HG02642 (cell line): ENCODE data around the gene HOXB4.

ENCODE experiments used
- ATAC-seq: cut with Tn5 transposase; IDR thresholded peaks from one replicate; pipeline ENCODE4 v1.9.1; 2021; ENCODE audit warnings: mild to moderate bottlenecking; ENCODE audit not compliant: unreplicated experiment, poor library complexity

Gene HOXB4

DNA sequence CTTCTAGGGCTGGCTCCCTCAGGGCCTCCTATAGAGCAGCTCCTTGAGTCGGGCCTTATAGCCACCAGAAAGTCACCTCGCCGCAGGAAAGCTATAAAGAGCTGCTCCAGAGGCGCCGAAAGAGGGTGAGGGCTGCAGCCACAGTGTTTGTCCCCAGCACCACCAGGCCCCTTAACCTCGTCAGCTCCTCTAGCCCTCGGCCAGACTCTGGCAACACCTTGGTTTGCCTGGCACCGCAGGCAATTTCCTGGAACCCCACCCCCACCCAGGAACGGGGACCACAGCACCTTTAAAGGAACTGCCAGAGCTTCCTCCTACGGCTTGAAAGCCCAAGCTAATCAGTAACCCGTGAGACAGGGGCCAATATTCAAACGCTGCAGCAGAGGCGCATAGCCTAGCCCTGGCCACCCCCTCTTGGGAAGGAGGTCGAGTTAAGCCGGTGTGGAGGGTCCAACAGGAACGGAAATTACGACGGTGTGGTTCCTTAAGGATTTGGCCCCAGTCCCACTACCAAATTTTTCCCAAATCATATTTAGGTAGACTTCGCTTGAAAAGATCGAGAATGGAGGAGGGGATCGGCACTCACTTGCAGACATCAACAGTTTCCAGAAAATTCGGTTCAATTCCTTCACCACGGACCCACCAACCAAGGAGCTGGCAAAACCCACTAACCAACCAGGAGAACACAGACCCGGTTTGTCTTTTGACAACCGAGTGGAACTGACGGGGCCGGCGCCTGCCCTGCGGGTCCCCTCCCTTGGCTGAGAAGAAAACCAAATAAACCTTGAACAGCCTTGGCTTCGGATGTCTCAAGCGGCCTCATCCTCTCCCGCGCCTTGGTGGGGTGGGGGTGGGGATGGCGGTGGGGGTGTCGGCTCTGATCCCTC is 23.6 kb upstream of the HOXB4 start:
- ATAC-seq = no peak

DNA sequence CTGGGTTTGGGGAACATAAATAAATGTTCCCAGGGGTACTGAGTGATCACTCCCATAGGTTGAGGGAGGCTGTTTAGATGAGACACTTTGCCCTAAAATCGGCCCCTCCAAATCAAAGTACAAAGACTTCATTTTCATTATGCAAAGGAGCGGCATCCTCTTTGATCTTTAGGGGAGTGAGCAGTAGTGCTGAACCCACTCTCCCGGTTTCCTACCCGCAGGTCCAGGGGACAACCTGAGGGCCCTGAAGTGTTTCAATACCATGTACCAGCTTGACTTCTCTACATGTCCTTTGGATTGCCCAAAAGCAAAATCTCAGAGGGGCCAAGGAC is 23.0 kb upstream of the HOXB4 start:
- ATAC-seq = no peak

DNA sequence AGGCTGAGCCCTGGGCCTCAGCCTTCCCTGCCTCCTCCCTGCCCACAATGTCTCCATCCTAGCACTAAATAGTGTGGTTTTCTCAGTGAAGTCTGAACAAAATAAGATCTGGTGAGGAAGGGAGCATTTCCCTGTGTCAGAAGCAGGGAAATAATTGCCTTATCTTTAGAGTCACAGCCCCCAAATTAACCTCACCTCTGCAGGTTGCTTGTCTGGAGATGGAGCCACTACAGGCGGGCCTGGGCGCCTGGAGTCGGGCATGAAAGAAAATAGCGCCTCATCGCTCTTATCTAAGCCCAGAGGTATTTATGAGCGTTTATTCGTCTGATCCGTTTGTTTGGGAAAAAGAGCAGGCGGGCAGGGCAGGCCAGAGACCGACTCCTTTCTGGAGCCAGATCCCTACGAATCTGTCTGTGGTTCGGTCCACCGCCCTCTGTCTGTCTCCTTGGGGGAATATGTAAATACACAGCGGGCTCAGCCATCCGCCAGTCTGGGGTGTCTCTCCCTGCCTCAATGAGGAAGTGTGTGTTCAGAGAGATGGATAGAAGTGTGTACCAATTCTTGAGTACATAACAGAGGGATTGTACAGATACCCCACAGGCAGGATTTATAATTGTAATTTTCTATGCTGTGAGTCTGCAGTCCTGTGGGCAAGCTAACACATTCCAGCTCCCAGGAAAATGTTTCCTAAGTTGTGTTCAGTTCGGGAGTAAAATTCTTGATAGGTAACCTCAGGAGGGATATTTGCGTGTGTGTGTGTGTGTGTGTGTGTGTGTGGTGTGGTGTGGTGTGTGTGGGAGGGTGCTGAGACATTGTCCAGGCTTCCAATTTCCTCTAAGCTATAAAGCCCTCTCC is 22.3 kb upstream of the HOXB4 start:
- no peak for ATAC-seq

DNA sequence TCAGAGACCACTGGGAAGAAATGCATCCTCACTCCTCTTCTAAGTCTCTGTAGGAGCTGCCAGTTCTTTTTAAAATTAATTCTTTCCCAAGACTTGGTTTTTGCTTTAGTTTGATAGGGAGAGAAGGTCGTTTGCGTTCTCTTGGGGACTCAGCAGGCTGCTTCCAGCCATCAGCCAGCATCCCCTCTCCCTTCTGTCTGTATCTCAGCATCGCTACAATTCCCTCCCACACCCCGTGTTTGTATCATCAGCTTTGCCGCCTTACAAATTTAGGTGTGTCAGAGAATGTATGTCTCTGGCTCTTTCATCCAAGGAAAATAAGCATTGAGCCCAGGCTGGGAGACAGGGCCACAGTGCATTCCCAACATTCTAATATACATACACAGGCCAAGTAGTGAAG is 21.2 kb upstream of the HOXB4 start:
- no peak for ATAC-seq

DNA sequence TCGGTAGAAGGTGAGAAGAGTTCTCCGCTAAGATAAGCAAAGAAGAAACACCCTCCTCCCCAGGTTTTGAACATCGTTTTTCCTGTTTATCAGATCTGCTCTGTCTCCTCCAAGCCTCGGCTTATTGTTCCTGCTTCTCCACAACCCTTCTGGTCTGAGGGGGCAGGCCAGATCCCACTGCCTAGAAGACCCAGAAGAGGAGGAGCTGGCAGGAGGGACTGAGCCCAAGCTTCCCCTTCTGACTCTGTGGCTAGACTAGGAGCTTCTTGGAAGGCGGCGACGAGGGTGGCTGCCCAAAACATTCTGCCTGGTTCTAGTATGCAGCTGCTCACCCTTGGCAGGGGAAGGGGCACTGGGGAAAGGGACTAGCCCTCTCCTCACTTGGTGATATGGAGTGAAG is 20.6 kb upstream of the HOXB4 start:
- ATAC-seq = no peak

DNA sequence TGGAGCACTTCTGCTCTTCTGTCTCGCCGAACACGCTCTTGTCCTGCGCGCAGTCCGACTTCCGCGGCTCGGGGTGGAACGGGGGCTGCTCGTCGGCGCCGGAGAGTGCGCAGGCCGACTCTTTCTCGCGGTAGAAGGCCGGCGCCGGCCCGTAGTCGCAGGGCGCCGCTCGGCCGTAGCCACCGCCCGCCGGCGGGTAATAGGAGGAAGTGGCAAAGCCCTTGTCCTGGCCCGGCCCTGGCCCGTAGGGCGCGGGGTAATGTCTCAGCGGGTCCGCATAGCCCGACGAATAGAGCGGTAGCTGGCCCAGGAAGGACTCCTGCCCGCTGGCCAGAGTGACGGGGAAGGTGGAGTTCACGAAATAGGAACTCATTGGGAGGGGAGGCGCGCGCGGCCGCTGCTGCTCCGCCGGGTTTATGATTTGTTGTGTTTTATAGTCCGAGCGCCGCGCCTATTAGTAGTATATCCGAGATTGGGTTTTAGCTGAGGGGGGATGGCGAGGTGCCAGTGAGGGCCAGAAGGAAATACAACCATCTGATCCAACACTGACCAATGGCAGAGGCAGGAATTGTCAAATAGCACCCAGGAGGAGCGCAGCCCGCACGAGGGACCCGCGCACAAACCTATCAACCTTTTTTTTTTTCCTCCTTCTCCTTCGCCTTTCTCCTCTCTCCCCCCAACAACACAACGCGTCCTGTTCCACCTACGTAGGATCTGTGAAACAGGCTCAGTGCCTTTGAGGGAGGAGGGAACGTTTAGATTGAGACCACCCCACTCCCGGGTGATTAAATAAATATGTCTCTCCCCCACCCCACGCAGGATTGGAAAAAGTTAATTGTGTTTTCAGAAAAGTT is 19.9 kb upstream of the HOXB4 start:
- no peak for ATAC-seq

DNA sequence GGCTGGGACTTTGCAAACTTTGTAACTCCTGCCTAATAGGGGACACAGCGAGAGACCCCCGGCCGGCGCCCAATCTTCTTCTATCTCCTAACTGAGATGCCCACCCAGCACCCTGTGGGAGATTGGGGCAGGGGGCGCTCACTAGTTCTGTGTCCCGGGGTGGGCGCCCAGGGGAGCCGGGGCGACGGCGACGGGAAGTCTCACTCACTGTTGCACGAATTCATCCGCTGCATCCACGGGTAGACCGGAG is 19.3 kb upstream of the HOXB4 start:
- ATAC-seq = no peak

DNA sequence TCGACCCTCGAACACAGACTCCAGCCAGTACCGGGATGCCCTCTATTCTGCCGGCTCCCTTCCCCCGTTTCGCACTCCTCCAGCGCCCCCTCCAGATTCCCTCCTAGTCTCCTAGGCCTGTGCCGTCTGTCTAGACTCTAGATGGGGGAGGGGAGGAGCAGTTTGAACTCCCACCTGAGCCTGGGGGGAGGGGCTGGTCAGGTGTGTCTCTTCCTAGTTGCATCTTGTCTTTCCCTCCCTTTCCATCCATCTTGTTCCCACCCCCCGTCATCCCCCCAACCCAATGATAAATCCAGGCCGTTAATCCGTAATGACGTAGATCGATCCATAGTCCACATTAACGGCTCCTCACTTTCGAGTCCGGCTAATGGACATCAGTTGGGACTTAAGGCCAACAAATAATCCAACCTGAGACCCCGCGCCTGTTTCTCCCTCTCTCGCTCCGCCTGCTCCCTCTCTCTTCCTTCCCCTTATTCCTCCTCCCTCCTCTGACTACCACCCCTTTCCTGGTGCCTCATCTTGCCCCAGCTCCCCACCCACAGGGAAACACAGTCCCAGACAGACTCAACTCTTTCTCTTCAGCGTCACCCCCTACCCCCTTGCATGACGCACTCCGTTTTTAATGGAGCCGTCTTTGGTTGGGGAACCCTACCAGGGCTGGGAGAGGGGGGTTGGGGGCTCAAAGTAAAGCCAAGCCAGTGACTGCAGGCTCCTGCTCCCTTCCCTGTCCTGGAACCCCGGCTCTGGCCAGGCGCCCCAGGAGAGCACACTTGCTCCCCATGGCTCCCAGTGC is 18.8 kb upstream of the HOXB4 start:
- ATAC-seq = no peak

DNA sequence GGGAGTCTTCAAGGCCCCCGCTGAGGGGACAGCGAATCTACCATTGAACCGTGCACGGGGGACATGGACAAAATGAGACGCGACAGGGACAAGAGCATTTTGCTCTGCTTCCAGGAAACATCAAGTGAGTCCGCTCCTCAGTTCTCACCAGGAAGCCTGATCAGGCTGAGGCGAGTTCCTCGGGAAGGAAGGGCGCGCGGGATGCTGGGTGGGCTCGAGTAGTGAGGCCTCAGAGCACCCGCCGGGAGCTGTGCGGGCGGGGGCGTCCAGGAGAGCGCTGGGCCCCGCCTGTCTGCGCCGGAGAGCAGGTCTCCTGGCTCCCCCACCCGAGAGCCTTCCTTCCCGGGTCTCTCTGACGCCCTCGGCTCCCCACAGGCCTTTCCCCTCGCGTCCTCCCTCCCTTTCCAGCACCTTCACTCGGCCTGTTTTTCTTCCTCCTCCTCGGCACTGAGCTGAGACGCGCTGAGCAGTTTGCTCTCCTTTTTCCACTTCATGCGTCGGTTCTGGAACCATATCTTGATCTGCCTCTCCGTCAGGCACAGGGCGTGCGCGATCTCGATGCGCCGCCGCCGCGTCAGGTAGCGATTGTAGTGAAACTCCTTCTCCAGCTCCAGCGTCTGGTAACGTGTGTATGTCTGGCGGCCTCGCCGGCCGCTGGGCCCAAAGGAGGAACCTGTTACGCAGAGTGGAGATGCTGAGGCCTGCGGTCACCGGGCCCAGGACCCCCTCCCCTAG is 18.0 kb upstream of the HOXB4 start:
- no peak for ATAC-seq

DNA sequence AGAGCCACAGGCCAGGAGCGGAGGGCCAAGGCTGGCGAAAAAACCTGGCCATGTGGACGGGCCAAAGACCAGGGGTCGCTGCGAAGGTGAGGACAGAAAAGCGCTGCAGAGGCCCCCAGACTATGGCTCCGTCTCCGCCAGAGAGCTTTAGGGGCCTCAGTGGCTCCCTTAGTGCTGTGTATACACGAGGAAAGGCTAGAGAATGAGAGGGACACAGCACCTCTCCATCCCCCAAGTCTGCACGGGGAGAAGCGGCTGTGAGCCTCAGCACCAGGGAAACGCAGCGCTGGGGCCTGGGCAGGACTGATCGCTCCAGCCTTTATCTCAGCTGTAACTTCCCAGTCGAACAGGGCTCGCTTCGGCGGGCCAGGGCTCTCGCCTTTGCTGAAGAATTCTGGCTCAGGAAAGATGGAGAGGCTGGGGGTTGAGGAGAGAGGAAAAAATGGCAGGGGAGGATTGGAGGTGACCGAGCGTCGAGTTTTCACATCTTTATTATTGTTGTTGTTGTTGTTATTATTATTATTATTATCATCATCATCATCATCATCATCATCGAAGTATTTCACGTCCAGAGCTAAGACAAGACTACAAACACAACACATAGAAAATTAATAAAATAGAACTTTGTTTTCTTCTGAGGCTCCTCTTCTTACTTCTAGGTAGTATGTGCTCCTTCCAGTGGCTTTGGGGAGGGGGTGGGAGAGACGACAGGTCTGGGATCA is 17.3 kb upstream of the HOXB4 start:
- no peak for ATAC-seq

DNA sequence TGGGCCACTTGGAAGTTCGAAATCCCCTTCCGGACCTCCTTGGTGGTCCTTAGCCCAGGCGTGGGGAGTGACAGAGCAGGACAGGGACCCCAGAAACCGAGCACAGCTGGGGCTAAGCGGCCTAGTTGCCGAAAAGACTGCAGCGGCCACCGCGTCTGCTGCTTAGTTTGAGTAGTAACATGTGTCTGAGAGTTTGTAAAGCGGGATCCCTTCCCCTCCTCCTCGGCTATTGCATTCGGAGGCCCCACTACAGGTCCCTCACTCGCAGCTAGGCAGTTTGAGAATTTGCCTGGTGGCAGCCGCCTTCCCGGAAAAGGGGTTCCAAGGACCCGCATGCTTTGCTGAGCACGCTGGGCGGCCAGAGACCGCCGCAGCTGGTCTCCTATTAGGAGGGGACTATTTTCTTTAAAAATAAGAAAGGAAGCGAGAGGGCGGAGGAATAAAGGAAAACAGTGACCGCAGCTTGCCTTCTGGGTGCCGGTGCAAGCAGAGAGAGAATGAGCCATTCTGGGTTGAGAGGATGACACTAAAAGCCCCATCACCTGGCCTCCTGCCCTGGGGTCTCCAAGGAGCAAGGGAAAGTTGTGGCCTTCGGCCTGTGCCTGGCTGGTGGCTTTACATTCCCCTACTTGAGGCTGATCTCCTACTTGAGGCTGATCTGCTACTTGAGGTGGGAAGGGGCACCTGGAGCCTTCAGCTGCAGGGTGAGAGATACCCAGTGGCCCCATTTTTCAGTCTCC is 16.6 kb upstream of the HOXB4 start:
- ATAC-seq = no peak

DNA sequence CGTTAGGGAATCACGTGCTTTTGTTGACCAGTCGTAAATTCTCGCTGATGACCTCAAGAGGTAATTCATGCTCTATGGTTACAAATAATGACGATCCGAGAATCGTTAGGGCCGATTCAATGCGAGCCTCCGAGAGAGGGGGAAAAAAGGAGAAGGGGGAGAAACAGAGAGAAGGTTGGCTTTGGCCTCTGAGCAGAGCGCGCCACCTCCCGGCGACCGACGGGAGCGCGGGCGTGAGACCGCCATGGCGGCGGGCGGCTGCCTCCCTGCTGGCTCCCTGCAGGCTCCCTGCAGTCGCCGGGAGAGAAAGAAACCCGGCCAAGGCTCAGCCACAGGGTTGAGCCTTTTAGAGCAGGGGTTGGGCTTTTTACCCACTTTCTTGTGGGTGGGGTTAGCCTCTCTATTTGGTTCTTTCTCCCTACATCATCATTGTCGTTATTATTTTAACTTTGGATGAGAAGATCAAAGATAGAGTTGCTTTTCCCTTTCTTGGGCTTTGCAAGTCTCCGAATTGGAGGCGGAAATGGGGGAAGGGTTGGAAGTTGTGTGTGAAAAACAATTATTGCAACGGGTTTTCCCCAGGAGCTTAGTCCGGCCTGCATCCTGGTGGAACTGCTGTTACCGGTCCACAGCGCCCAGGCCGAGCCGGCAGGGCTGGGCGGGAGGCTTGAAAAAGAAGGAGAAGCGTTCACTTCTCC is 15.8 kb upstream of the HOXB4 start:
- ATAC-seq = peak; percentile 34

DNA sequence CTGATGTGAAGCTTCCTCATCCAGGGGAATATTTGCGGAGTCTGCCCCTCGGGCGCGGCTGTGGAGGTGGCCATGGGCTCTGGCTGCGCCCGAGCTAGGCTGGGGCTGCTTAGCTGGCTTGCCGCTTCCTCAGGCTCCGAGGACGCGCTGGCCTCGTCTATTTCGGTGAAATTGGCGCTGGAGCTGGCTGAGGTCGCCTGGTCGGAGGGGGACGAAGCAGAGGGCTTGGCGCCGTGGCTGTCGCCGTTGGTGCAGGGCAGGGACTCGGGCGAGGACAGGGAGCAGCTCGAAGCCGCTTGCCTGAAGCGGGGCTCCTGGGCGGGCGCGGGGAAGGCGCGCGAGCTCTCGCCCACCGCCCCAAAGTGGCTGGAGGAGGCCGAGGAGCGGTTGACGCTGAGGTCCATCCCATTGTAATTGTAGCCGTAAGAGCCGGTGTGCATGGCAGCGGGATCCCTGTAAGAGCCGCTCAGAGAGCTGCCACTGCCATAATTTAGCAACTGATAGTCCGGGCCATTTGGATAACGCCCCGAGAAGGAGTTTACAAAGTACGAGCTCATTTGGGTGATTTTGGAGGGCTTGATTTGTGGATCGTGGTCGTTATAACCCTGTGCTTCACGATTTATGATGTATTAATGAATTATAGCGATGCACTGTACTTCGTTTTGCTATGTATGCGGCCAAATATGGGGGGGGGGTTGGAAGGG is 15.1 kb upstream of the HOXB4 start, which contains the start of gene HOXB5:
Gene HOXB5, minus strand, starts transcription at position 654 of the 704 bp plus-strand sequence. Its CDS starts 97 bp downstream, at position 557.
- no peak for ATAC-seq

DNA sequence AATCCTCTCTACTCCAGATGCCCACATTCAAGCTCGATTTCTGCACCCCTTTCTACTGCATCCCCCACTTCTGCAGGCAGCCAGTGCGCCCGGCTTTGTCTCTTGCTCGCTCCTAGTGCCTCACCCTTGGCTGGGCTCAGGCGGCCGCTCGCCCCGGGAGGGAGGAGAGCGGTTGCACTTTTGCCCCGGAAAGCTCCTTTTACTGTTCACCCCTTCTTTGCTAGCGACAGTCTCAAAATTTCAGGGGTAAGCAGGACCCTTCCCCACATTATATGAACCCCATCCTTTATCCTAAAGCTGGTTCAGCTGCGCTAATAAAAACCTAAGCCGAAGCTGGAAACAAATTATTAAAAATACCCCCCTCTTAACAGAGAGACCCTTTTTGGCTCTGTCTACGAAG is 14.4 kb upstream of the HOXB4 start:
- ATAC-seq = no peak

DNA sequence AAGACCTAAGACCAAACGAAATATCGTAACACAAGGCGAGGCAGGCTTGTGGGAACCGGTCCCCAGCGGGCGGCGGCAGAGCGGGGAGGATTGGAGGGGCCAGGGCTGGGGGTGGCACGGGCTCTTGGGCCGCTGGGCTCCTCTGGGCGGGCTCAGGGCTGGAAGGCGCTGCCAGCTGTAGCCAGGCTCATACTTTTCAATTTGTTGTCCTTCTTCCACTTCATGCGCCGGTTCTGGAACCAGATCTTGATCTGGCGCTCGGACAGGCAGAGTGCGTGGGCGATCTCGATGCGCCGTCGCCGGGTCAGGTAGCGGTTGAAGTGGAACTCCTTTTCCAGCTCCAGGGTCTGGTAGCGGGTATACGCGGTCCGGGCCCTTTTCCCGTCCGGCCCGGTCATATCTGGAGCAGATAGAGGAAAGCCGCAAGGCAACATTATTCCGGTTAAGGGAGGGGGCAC is 13.9 kb upstream of the HOXB4 start:
- ATAC-seq = no peak

DNA sequence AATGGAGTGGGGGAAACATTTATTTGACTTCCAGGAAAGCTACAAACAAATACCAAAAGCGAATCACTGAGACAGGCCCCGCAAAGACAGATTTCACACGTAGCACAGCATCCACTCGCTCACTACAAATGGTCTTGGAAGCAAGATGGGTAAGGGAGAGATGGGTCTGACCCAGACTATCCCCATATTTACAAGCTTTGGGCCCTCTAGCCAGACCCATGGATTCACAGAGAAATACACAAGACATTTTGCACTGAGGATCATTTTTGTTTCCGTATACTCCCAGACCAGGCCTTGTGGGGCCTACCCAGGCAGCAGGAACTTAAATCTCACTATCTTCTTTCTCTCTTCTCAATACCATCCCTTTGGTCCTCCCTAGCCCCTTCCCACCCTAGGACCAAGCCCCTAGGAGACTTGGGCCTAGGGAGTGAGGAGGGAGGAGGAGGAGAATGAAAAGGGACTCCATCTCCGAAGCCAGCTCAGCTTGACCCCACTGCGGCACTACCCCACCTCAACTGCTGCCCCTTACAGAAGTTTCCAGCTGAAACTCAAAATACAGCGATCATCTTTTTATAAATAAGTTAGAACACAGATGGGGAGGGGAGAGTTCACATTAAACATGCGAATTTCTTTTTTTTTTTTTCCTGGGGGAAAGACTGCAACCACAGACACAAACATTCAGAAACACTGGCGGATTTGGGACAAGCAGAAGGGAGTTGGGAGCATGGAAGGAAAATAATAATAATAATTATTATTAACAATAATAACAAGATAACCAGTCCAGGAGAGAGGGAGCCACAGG is 13.3 kb upstream of the HOXB4 start:
- no peak for ATAC-seq
